ENCODE data around the gene SPSB3. TPM values are rescaled to one million over a fixed set of nuclear protein-coding genes. Genes with fewer than 3 reads are reported as not detected.

The SPSB3 gene
- polyA plus RNA-seq, 4 donors: 41.3 to 197 (median 97.4) TPM

GRCh38 chr16:1776991-1777374 is 5.4 kb downstream of the SPSB3 start:
- Histone ChIP-seq H3K4me3 (ENCODE audit: low read depth in 1 of 3, low read length in 3 of 3) (no peak overlapping the region), H3K27ac (ENCODE audit: low read depth in 1 of 3, low read length in 2 of 3) (no peak overlapping the region), H3K36me3 (ENCODE audit: control insufficient read depth in 3 of 3, insufficient read depth in 2 of 3, low read depth in 1 of 3, low read length in 3 of 3) (peaks cover 4 to 78% (median 5%) of the 10 kb centered on the region in 3 donors), H3K27me3 (ENCODE audit: control insufficient read depth in 3 of 3, insufficient read depth in 3 of 3, low read length in 3 of 3) (no peaks in the 10 kb centered on the region), H3K9me3 (ENCODE audit: control insufficient read depth in 2 of 2, insufficient read depth in 1 of 2, low read depth in 1 of 2, low read length in 1 of 2) (no peaks in the 10 kb centered on the region), H3K4me1 (ENCODE audit: control insufficient read depth in 3 of 3, insufficient read depth in 2 of 3, low read depth in 1 of 3, low read length in 2 of 3) (peaks cover 3 to 33% (median 10%) of the 10 kb centered on the region in 3 donors)
- no peak for DNase-seq
- FAIRE-seq: no peak
- WGBS, 3 donors: 90 to 93% (median 93%) methylated on average over 18 to 22 of the region's 22 CpGs

- Histone ChIP-seq H3K36me3 (ENCODE audit: control insufficient read depth in 3 of 3, insufficient read depth in 2 of 3, low read depth in 1 of 3, low read length in 3 of 3) (peaks cover 4 to 81% (median 5%) of the 10 kb centered on the region in 3 donors), H3K27ac (ENCODE audit: low read depth in 1 of 3, low read length in 2 of 3) (no peak overlapping the region), H3K9me3 (ENCODE audit: control insufficient read depth in 2 of 2, insufficient read depth in 1 of 2, low read depth in 1 of 2, low read length in 1 of 2) (no peaks in the 10 kb centered on the region), H3K4me1 (ENCODE audit: control insufficient read depth in 3 of 3, insufficient read depth in 2 of 3, low read depth in 1 of 3, low read length in 2 of 3) (peaks cover 3 to 33% (median 10%) of the 10 kb centered on the region in 3 donors), H3K27me3 (ENCODE audit: control insufficient read depth in 3 of 3, insufficient read depth in 3 of 3, low read length in 3 of 3) (no peaks in the 10 kb centered on the region), H3K4me3 (ENCODE audit: low read depth in 1 of 3, low read length in 3 of 3) (no peak overlapping the region)
- no peak for DNase-seq
- no peak for FAIRE-seq
- WGBS, 3 donors: 83 to 87% (median 84%) methylated on average over 13 of the region's 13 CpGs
Observed at GRCh38 chr16:1776672-1776955, 5.8 kb downstream of the SPSB3 start.

GRCh38 chr16:1775846-1776671 is 6.3 kb downstream of the SPSB3 start:
- no peak overlapping the region for H3K4me3 ChIP-seq (ENCODE audit: low read depth in 1 of 3, low read length in 3 of 3)
- H3K4me1 ChIP-seq (ENCODE audit: control insufficient read depth in 3 of 3, insufficient read depth in 2 of 3, low read depth in 1 of 3, low read length in 2 of 3): peaks cover 2 to 28% (median 7%) of the 10 kb centered on the region in 3 donors
- H3K9me3 ChIP-seq (ENCODE audit: control insufficient read depth in 2 of 2, insufficient read depth in 1 of 2, low read depth in 1 of 2, low read length in 1 of 2): no peaks in the 10 kb centered on the region
- H3K36me3 ChIP-seq (ENCODE audit: control insufficient read depth in 3 of 3, insufficient read depth in 2 of 3, low read depth in 1 of 3, low read length in 3 of 3): peaks cover 4 to 77% (median 5%) of the 10 kb centered on the region in 3 donors
- FAIRE-seq (no peak), DNase-seq (no peak)
- no peak overlapping the region for H3K27ac ChIP-seq (ENCODE audit: low read depth in 1 of 3, low read length in 2 of 3)
- H3K27me3 ChIP-seq (ENCODE audit: control insufficient read depth in 3 of 3, insufficient read depth in 3 of 3, low read length in 3 of 3): no peaks in the 10 kb centered on the region
- 82 to 83% (median 82%) methylated on average over 26 to 28 of the region's 28 CpGs for WGBS, 3 donors

- FAIRE-seq (no peak), DNase-seq (no peak)
- H3K36me3 ChIP-seq (ENCODE audit: control insufficient read depth in 3 of 3, insufficient read depth in 2 of 3, low read depth in 1 of 3, low read length in 3 of 3): peaks cover 4 to 72% (median 5%) of the 10 kb centered on the region in 3 donors
- H3K4me1 ChIP-seq (ENCODE audit: control insufficient read depth in 3 of 3, insufficient read depth in 2 of 3, low read depth in 1 of 3, low read length in 2 of 3): peaks cover 0 to 28% (median 7%) of the 10 kb centered on the region in 3 donors
- H3K27ac ChIP-seq (ENCODE audit: low read depth in 1 of 3, low read length in 2 of 3): no peak overlapping the region
- no peaks in the 10 kb centered on the region for H3K27me3 ChIP-seq (ENCODE audit: control insufficient read depth in 3 of 3, insufficient read depth in 3 of 3, low read length in 3 of 3)
- no peaks in the 10 kb centered on the region for H3K9me3 ChIP-seq (ENCODE audit: control insufficient read depth in 2 of 2, insufficient read depth in 1 of 2, low read depth in 1 of 2, low read length in 1 of 2)
- H3K4me3 ChIP-seq (ENCODE audit: low read depth in 1 of 3, low read length in 3 of 3): no peak overlapping the region
- 92 to 94% (median 93%) methylated on average over 29 to 30 of the region's 30 CpGs for WGBS, 3 donors
Observed at GRCh38 chr16:1775006-1775845, 7.1 kb downstream of the SPSB3 start.

GRCh38 chr16:1774448-1774780 is 8.0 kb downstream of the SPSB3 start:
- Histone ChIP-seq H3K4me1 (ENCODE audit: control insufficient read depth in 3 of 3, insufficient read depth in 2 of 3, low read depth in 1 of 3, low read length in 2 of 3) (peaks cover 0 to 25% (median 7%) of the 10 kb centered on the region in 3 donors), H3K36me3 (ENCODE audit: control insufficient read depth in 3 of 3, insufficient read depth in 2 of 3, low read depth in 1 of 3, low read length in 3 of 3) (peaks cover 4 to 72% (median 5%) of the 10 kb centered on the region in 3 donors), H3K4me3 (ENCODE audit: low read depth in 1 of 3, low read length in 3 of 3) (peak overlapping the region in 2 of 3 donors; percentile 89 to 93), H3K27me3 (ENCODE audit: control insufficient read depth in 3 of 3, insufficient read depth in 3 of 3, low read length in 3 of 3) (no peaks in the 10 kb centered on the region), H3K27ac (ENCODE audit: low read depth in 1 of 3, low read length in 2 of 3) (no peak overlapping the region), H3K9me3 (ENCODE audit: control insufficient read depth in 2 of 2, insufficient read depth in 1 of 2, low read depth in 1 of 2, low read length in 1 of 2) (no peaks in the 10 kb centered on the region)
- WGBS, 3 donors: 71 to 87% (median 86%) methylated on average over 7 of the region's 7 CpGs
- DNase-seq (no peak), FAIRE-seq (no peak)

GRCh38 chr16:1773703-1774447 is 8.5 kb downstream of the SPSB3 start:
- FAIRE-seq: no peak
- WGBS, 3 donors: 4 to 14% (median 10%) methylated on average over 38 to 45 of the region's 45 CpGs
- no peaks in the 10 kb centered on the region for H3K9me3 ChIP-seq (ENCODE audit: control insufficient read depth in 2 of 2, insufficient read depth in 1 of 2, low read depth in 1 of 2, low read length in 1 of 2)
- H3K36me3 ChIP-seq (ENCODE audit: control insufficient read depth in 3 of 3, insufficient read depth in 2 of 3, low read depth in 1 of 3, low read length in 3 of 3): peaks cover 4 to 72% (median 5%) of the 10 kb centered on the region in 3 donors
- H3K27me3 ChIP-seq (ENCODE audit: control insufficient read depth in 3 of 3, insufficient read depth in 3 of 3, low read length in 3 of 3): no peaks in the 10 kb centered on the region
- H3K27ac ChIP-seq (ENCODE audit: low read depth in 1 of 3, low read length in 2 of 3): peak overlapping the region; percentile 82 to 91 (median 87)
- peaks cover 0 to 20% (median 7%) of the 10 kb centered on the region in 3 donors for H3K4me1 ChIP-seq (ENCODE audit: control insufficient read depth in 3 of 3, insufficient read depth in 2 of 3, low read depth in 1 of 3, low read length in 2 of 3)
- H3K4me3 ChIP-seq (ENCODE audit: low read depth in 1 of 3, low read length in 3 of 3): peak overlapping the region; percentile 82 to 93 (median 89)
- peak in 1 of 2 donors; percentile 31 for DNase-seq

- FAIRE-seq: no peak
- Histone ChIP-seq H3K27ac (ENCODE audit: low read depth in 1 of 3, low read length in 2 of 3) (peak within 1 kb of the TSS; percentile 82 to 91 (median 87)), H3K27me3 (ENCODE audit: control insufficient read depth in 3 of 3, insufficient read depth in 3 of 3, low read length in 3 of 3) (no peaks in the 10 kb centered on the region), H3K4me1 (ENCODE audit: control insufficient read depth in 3 of 3, insufficient read depth in 2 of 3, low read depth in 1 of 3, low read length in 2 of 3) (peaks cover 0 to 16% (median 7%) of the 10 kb centered on the region in 3 donors), H3K9me3 (ENCODE audit: control insufficient read depth in 2 of 2, insufficient read depth in 1 of 2, low read depth in 1 of 2, low read length in 1 of 2) (no peaks in the 10 kb centered on the region), H3K36me3 (ENCODE audit: control insufficient read depth in 3 of 3, insufficient read depth in 2 of 3, low read depth in 1 of 3, low read length in 3 of 3) (peaks cover 5 to 72% (median 6%) of the 10 kb centered on the region in 3 donors), H3K4me3 (ENCODE audit: low read depth in 1 of 3, low read length in 3 of 3) (peak within 1 kb of the TSS; percentile 82 to 93 (median 89))
- DNase-seq: peak; percentile 83 to 94
- WGBS, 3 donors: 0% methylated on average over 54 to 108 of the region's 108 CpGs
Observed at GRCh38 chr16:1772908-1773702, 9.3 kb downstream of the SPSB3 start, which contains the start of gene MRPS34. MRPS34 (minus strand) TSS chr16:1773134; CDS start chr16:1773119, 15 bp downstream.
